ENCODE data around the gene PLD1.
A peak's percentile ranks its signal among the peaks of the same experiment; 100 is the strongest.
"Not testable (repeated sequence)": the region's sequence is repeated elsewhere in the genome, so short reads cannot be mapped to it uniquely, and the experiment has no call there.

Gene PLD1

GRCh38 chr3:171671709-171672108 is 138.6 kb downstream of the PLD1 start:
- no peak for DNase-seq (ENCODE audit: low spot score)

- no peak for DNase-seq (ENCODE audit: low spot score)
These were observed 143.8 kb downstream of the PLD1 start for GRCh38 chr3:171666516-171666915.

- DNase-seq (ENCODE audit: low spot score) = no peak
These were observed 146.5 kb downstream of the PLD1 start for GRCh38 chr3:171663805-171664204.

- no peak for DNase-seq (ENCODE audit: low spot score)
These were observed 148.8 kb downstream of the PLD1 start for GRCh38 chr3:171661484-171661883.

GRCh38 chr3:171660188-171660587 is 150.1 kb downstream of the PLD1 start:
- DNase-seq (ENCODE audit: low spot score) = no peak

GRCh38 chr3:171658841-171659240 is 151.4 kb downstream of the PLD1 start:
- DNase-seq (ENCODE audit: low spot score) = no peak

GRCh38 chr3:171654809-171655208 is 155.5 kb downstream of the PLD1 start:
- peak; percentile 34 for DNase-seq (ENCODE audit: low spot score)

- DNase-seq (ENCODE audit: low spot score) = no peak
These were observed 156.0 kb downstream of the PLD1 start for GRCh38 chr3:171654326-171654725.

GRCh38 chr3:171653701-171654100 is 156.6 kb downstream of the PLD1 start:
- no peak for DNase-seq (ENCODE audit: low spot score)

GRCh38 chr3:171652932-171653331 is 157.4 kb downstream of the PLD1 start:
- no peak for DNase-seq (ENCODE audit: low spot score)

- DNase-seq (ENCODE audit: low spot score) = no peak
These were observed 160.2 kb downstream of the PLD1 start for GRCh38 chr3:171649911-171650592.

- no peak for DNase-seq (ENCODE audit: low spot score)
These were observed 161.0 kb downstream of the PLD1 start for GRCh38 chr3:171649267-171649666.

- DNase-seq (ENCODE audit: low spot score) = no peak
These were observed 162.2 kb downstream of the PLD1 start for GRCh38 chr3:171648069-171648468.

- peak; percentile 47 for DNase-seq (ENCODE audit: low spot score)
These were observed 163.7 kb downstream of the PLD1 start for GRCh38 chr3:171646357-171647133.

- no peak for DNase-seq (ENCODE audit: low spot score)
These were observed 165.6 kb downstream of the PLD1 start for GRCh38 chr3:171644681-171645080.

- no peak for DNase-seq (ENCODE audit: low spot score)
These were observed 166.6 kb downstream of the PLD1 start for GRCh38 chr3:171643681-171644080.

GRCh38 chr3:171643033-171643432 is 167.2 kb downstream of the PLD1 start:
- no peak for DNase-seq (ENCODE audit: low spot score)

GRCh38 chr3:171640520-171641412 is 169.5 kb downstream of the PLD1 start:
- no peak for DNase-seq (ENCODE audit: low spot score)

GRCh38 chr3:171636666-171637065 is 173.6 kb downstream of the PLD1 start:
- no peak for DNase-seq (ENCODE audit: low spot score)

- DNase-seq (ENCODE audit: low spot score) = no peak
These were observed 177.5 kb downstream of the PLD1 start for GRCh38 chr3:171632766-171633165.

- not testable (repeated sequence) for DNase-seq (ENCODE audit: low spot score)
These were observed 183.5 kb downstream of the PLD1 start for GRCh38 chr3:171626799-171627198.

GRCh38 chr3:171622126-171622525 is 188.2 kb downstream of the PLD1 start:
- no peak for DNase-seq (ENCODE audit: low spot score)

Measured in putamen (tissue), 1 donor.